Sciatic nerve (tissue), 2 donors: Measurements from ENCODE around the gene AFF3. TPM values are rescaled to one million over a fixed set of nuclear protein-coding genes. Genes with fewer than 3 reads are reported as not detected.
"Not testable (repeated sequence)": the region's sequence is repeated elsewhere in the genome, so short reads cannot be mapped to it uniquely, and the experiment has no call there.

Experiments
- ATAC-seq: fragments of 200-7000 bp; cut with Tn5 transposase; one replicate; pipeline ENCODE4 v1.9.1; 2020; ENCODE audit warnings: mild to moderate bottlenecking, moderate library complexity
- DNase-seq: peaks from one replicate; pipeline ENCODE4 v3.0.0-alpha.2; 2020; ENCODE audit warnings: low spot score
- intact Hi-C: fragments of 100-400 bp; cut with DNase I; formaldehyde crosslinking; loops from one replicate; pipeline ENCODE4 v1.14.2; 2022
- total RNA-seq: library from RNA; stranded (reverse); fragmentation: NEBNext Ultra II Directional; extraction: Animal tissue kit (Norgen Biotek cat#: 25700); gene quantifications from one replicate; pipeline ENCODE4 v1.2.1, GENCODE V29; 2021
- donor health status: DM: no; HTN: no; CAD: no.
- donor health status: DM: no; HTN: no; CAD: no.

AFF3 gene
- total RNA-seq, 1 donor from 2014 or later: 14.2 TPM

- no peak for DNase-seq
- intact Hi-C loops: no loop called here
- no peak for ATAC-seq
Measured at GRCh38 chr2:99694331-99694730, 448.1 kb downstream of the AFF3 start.

GRCh38 chr2:99692785-99693184 lies 449.6 kb downstream of the AFF3 start:
- intact Hi-C loops: no loop called here
- ATAC-seq: no peak
- DNase-seq: no peak

GRCh38 chr2:99691926-99692325 lies 450.5 kb downstream of the AFF3 start:
- ATAC-seq (peak; percentile 86), DNase-seq (no peak)
- intact Hi-C loops: no loop called here

- ATAC-seq (no peak), DNase-seq (no peak)
- intact Hi-C loops: no loop called here
Measured at GRCh38 chr2:99689145-99689742, 453.1 kb downstream of the AFF3 start.

GRCh38 chr2:99688699-99689098 lies 453.7 kb downstream of the AFF3 start:
- DNase-seq (no peak), ATAC-seq (no peak)
- intact Hi-C loops: no loop called here

GRCh38 chr2:99682275-99683060 lies 459.9 kb downstream of the AFF3 start:
- ATAC-seq (peak; percentile 55), DNase-seq (no peak)
- intact Hi-C loops: no loop called here

GRCh38 chr2:99680946-99681345 lies 461.4 kb downstream of the AFF3 start:
- intact Hi-C loops: no loop called here
- no peak for DNase-seq

GRCh38 chr2:99679518-99679917 lies 462.9 kb downstream of the AFF3 start:
- ATAC-seq: peak; percentile 27
- DNase-seq: no peak
- intact Hi-C loops: no loop called here

More at GRCh38 chr2:99680946-99681345, 461.4 kb downstream of the AFF3 start:
- no peak for ATAC-seq

GRCh38 chr2:99678625-99679024 lies 463.8 kb downstream of the AFF3 start:
- ATAC-seq: no peak
- DNase-seq: no peak
- intact Hi-C loops: no loop called here

- DNase-seq (no peak), ATAC-seq (no peak)
- intact Hi-C loops: no loop called here
Measured at GRCh38 chr2:99677814-99678213, 464.6 kb downstream of the AFF3 start.

- DNase-seq: no peak
- intact Hi-C loops: no loop called here
- ATAC-seq: peak; percentile 20
Measured at GRCh38 chr2:99675130-99675661, 467.2 kb downstream of the AFF3 start.

- ATAC-seq: no peak
- DNase-seq: no peak
- intact Hi-C loops: no loop called here
Measured at GRCh38 chr2:99674090-99674489, 468.3 kb downstream of the AFF3 start.

GRCh38 chr2:99672766-99673350 lies 469.5 kb downstream of the AFF3 start:
- no peak for ATAC-seq
- no peak for DNase-seq
- intact Hi-C loops: no loop called here

GRCh38 chr2:99670768-99671734 lies 471.3 kb downstream of the AFF3 start:
- DNase-seq (no peak), ATAC-seq (no peak)
- intact Hi-C loops: no loop called here

GRCh38 chr2:99666256-99666655 lies 476.1 kb downstream of the AFF3 start:
- DNase-seq (no peak), ATAC-seq (no peak)
- intact Hi-C loops: no loop called here

- no peak for ATAC-seq
- no peak for DNase-seq
- intact Hi-C loops: no loop called here
Measured at GRCh38 chr2:99663641-99664040, 478.7 kb downstream of the AFF3 start.

GRCh38 chr2:99662761-99663341 lies 479.5 kb downstream of the AFF3 start:
- intact Hi-C loops: no loop called here
- no peak for DNase-seq
- peak; percentile 95 for ATAC-seq

- DNase-seq, intact Hi-C loops, ATAC-seq: not testable (repeated sequence)
Measured at GRCh38 chr2:99661761-99662160, 480.6 kb downstream of the AFF3 start.
